Measurements from ENCODE around the gene GALNTL6.

Gene GALNTL6

DNA sequence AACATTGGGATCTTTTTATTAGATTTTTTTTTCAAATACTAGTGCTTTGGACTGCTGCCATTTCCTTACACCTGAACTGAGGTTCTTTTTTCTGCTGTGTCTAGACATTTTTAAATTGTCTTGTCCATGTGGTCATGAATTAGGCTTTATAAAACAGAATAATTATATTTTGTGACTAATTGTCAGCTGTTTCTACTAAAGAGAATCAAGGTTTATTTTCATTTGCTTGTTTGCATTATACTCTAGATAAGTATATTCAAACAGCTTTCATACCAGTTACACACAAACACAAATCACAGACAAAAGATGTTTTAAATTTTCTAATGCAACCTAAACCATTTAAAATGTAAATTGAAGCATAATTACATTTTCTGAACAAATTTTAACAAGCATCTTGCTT, 194.7 kb downstream of the GALNTL6 start:
- DNase-seq (ENCODE audit: low read depth), result no peak

- DNase-seq (ENCODE audit: low read depth), result no peak
Measured at GRCh38 chr4:172009446-172010230, 196.4 kb downstream of the GALNTL6 start.

GRCh38 chr4:172011196-172011595, 198.0 kb downstream of the GALNTL6 start:
- no peak for DNase-seq (ENCODE audit: low read depth)

- no peak for DNase-seq (ENCODE audit: low read depth)
Measured at GRCh38 chr4:172018358-172018757, 205.2 kb downstream of the GALNTL6 start.

GRCh38 chr4:172035562-172035961, 222.4 kb downstream of the GALNTL6 start:
- no peak for DNase-seq (ENCODE audit: low read depth)

- no peak for DNase-seq (ENCODE audit: low read depth)
Measured at GRCh38 chr4:172040766-172041165, 227.6 kb downstream of the GALNTL6 start.

- DNase-seq (ENCODE audit: low read depth), result no peak
Measured at GRCh38 chr4:172042714-172043114, 229.5 kb downstream of the GALNTL6 start.

GRCh38 chr4:172045981-172046380, 232.8 kb downstream of the GALNTL6 start:
- DNase-seq (ENCODE audit: low read depth), result no peak

DNA sequence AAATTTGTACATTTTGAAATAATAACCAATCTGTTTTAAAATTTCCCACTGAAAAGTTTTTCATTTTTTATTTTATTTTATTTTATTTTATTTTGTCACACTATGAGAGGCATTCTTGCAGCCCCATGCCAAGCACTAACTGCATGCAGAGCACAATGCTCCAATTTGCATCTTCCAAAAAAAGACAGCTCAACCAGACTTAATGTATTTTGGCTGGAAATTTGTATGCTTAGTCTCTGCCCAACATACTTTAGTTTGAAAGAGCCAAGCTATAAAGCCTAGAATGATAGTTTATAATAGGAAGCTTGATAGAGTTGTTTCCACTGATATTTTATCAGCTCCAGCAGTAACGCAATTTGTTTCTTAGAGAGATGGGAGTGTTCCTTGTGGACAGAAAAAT, 235.5 kb downstream of the GALNTL6 start:
- DNase-seq (ENCODE audit: low read depth), result no peak

DNA sequence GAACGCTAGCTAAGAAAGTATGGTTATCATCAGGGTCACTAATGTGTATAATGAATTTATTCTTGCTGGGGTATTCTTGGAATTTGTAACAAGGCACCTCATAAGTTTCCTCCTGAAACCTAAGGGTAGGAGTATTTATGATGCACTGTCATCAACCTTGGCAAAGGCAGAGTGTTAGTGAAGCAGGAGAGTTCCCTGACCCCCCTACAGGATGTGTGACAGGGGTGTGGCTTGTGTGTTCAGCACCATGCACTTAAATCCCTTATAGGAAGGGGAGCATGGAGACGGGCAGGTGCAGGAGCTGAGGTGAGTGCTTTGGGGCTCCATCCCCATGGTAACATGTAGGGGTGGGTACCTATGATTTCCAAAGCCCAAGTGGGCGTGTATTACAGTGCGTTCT, 237.7 kb downstream of the GALNTL6 start:
- no peak for DNase-seq (ENCODE audit: low read depth)

DNA sequence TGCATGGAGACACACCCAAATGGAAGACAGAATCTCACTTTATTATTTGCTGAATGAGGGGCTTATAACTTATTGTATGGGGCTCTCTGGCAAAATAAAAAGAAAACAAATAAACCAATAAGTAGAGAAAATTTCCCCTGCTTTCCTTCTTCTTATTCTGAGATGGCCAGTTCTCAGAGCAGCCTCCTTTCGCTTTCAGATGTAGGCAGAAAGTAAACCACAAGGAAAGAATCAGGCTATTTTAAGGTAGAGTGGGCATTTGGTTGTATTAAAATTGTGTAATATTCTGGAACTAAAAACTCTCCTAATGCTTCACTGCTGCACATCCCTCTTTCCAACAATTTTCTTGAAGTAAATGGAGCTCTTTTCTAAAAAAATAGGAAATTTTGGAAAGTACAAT, 241.8 kb downstream of the GALNTL6 start:
- no peak for DNase-seq (ENCODE audit: low read depth)

DNA sequence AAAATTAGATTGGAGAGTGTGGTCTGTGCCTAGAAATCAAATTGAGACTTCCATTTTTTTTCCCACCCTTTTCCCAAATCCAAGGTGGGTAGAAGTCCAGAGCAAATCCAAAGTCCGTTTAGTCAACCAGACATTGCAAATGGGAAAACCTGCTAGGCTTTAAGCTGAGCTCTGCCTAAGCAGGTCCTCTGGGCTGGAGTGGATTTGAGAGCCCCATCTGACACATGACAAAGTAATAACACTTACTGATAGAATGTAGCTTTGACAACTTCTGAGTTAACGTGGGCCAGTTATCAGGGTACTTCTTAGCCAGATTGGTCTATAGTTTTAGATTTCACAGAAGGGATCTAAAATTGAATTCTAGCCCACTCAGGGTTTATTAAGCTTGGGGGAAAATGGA, 242.3 kb downstream of the GALNTL6 start:
- DNase-seq (ENCODE audit: low read depth), result no peak

GRCh38 chr4:172061204-172061603, 248.0 kb downstream of the GALNTL6 start:
- no peak for DNase-seq (ENCODE audit: low read depth)

GRCh38 chr4:172068506-172068905, 255.3 kb downstream of the GALNTL6 start:
- no peak for DNase-seq (ENCODE audit: low read depth)

DNA sequence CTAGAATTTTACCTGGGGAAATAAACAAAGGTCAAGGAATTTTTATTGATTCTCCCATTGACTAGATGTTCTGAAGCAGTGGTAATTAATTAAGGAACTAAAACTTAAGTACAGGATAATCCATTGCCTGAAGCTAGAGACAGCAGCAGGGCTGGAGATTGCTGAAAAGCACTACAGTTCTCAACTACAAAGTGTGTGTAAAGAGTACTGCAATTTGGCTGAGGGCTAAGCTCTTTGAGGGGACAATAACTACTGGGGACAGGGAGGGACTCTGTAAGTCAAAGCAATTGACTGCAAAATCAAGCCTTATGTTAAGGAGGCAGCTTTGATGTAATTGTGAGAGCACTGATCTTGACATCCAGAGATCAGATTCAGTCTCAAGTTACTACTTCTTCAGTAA, 260.4 kb downstream of the GALNTL6 start:
- no peak for DNase-seq (ENCODE audit: low read depth)

GRCh38 chr4:172083272-172083671, 270.1 kb downstream of the GALNTL6 start:
- no peak for DNase-seq (ENCODE audit: low read depth)

GRCh38 chr4:172088556-172088955, 275.4 kb downstream of the GALNTL6 start:
- DNase-seq (ENCODE audit: low read depth), result no peak

DNA sequence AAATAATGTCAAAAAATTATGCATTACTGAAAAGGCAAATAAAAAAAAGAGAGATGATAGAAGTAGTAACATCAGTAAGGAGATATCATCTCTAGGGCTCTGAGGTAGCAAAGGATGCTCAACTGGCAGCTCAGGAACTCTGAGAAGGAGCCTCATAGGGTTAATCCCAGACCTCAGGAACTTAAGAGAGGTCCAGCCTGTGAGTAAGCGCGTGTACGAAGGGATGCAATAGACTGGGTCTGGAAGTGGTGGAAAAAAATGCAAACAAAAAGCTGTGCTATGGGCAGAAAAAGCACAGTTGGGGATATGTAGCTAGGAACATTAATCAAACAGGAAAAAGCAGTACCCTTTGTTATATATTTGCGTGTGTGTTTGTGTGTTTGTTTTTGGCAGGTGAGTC, 282.0 kb downstream of the GALNTL6 start:
- no peak for DNase-seq (ENCODE audit: low read depth)

GRCh38 chr4:172096786-172097185, 283.6 kb downstream of the GALNTL6 start:
- no peak for DNase-seq (ENCODE audit: low read depth)

GRCh38 chr4:172099376-172099775, 286.2 kb downstream of the GALNTL6 start:
- DNase-seq (ENCODE audit: low read depth), result no peak

- no peak for DNase-seq (ENCODE audit: low read depth)
Measured at GRCh38 chr4:172103456-172103855, 290.3 kb downstream of the GALNTL6 start.

GRCh38 chr4:172104539-172104938, 291.3 kb downstream of the GALNTL6 start:
- DNase-seq (ENCODE audit: low read depth), result no peak

GRCh38 chr4:172105918-172106317, 292.7 kb downstream of the GALNTL6 start:
- DNase-seq (ENCODE audit: low read depth), result no peak

- DNase-seq (ENCODE audit: low read depth), result no peak
Measured at GRCh38 chr4:172109466-172109865, 296.3 kb downstream of the GALNTL6 start.
